OCI-LY7 (cell line): Measurements from ENCODE around the gene OAS3.
"Not testable (repeated sequence)": the region's sequence is repeated elsewhere in the genome, so short reads cannot be mapped to it uniquely, and the experiment has no call there.

Experiments used
- CTCF ChIP-seq: fragments of 200-600 bp; sonication (generic); conservative IDR thresholded peaks from 2 replicates; pipeline ENCODE4 v1.5.1; 2014; ENCODE audit warnings: mild to moderate bottlenecking, antibody characterized with exemption, low read length, moderate library complexity, mixed read lengths
- EZH2phosphoT487 ChIP-seq: fragments of 200-600 bp; sonication (generic); IDR thresholded peaks from 2 replicates; pipeline ENCODE4 v1.6.1; 2018; ENCODE audit warnings: low read depth, borderline replicate concordance, mild to moderate bottlenecking, mixed run types, antibody characterized with exemption, low read length, moderate library complexity, mixed read lengths

GRCh38 chr12:112913888-112914287 lies 24.4 kb upstream of the OAS3 start:
- TF ChIP-seq CTCF, EZH2phosphoT487: not testable (repeated sequence)
